Muscle of arm (tissue), 14 donors: ENCODE measurements around the gene SUV39H1. TPM values are rescaled to one million over a fixed set of nuclear protein-coding genes. Genes with fewer than 3 reads are reported as not detected.
"Not testable (repeated sequence)": the region's sequence is repeated elsewhere in the genome, so short reads cannot be mapped to it uniquely, and the experiment has no call there.

ENCODE experiments used
- DNase-seq: peaks from one replicate; pipeline ENCODE4 v3.0.0-alpha.2; 2013
- long read RNA-seq, 11 donors: transcript quantifications; one replicate each; lab custom pipeline, GENCODE V29; 2026
- polyA plus RNA-seq, 12 donors: library from polyadenylated mRNA; unstranded; fragments of 120-200 nt; gene quantifications; one replicate each; pipeline ENCODE4 v1.2.1, GENCODE V29; 2013; ENCODE audit not compliant: insufficient read length in 12 of 12

The SUV39H1 gene, protein sequence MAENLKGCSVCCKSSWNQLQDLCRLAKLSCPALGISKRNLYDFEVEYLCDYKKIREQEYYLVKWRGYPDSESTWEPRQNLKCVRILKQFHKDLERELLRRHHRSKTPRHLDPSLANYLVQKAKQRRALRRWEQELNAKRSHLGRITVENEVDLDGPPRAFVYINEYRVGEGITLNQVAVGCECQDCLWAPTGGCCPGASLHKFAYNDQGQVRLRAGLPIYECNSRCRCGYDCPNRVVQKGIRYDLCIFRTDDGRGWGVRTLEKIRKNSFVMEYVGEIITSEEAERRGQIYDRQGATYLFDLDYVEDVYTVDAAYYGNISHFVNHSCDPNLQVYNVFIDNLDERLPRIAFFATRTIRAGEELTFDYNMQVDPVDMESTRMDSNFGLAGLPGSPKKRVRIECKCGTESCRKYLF
- 10 to 100 TPM in 1 of 12 donors, 1 to 10 TPM in 10, not detected in 1; 3.0 to 21.7 (median 3.9) TPM for polyA plus RNA-seq
- long read RNA-seq, donor 1, partial matches to known transcripts, result 0 of 2 reads
- long read RNA-seq, donor 1, other reads (novel, unspliced or antisense), result 0 of 2 reads
- long read RNA-seq, donor 2, partial matches to known transcripts, result 5 of 6 reads
- long read RNA-seq, donor 2, other reads (novel, unspliced or antisense), result 0 of 6 reads
- long read RNA-seq, donor 3, result 0 reads
- long read RNA-seq, donor 4, result 0 reads
- long read RNA-seq, donor 5, partial matches to known transcripts, result 0 of 1 reads
- long read RNA-seq, donor 5, other reads (novel, unspliced or antisense), result 0 of 1 reads
- long read RNA-seq, donor 6, partial matches to known transcripts, result 0 of 4 reads
- long read RNA-seq, donor 6, other reads (novel, unspliced or antisense), result 0 of 4 reads
- long read RNA-seq, donor 7, result 0 reads
- long read RNA-seq, donor 8, partial matches to known transcripts, result 0 of 3 reads
- long read RNA-seq, donor 8, other reads (novel, unspliced or antisense), result 0 of 3 reads
- long read RNA-seq, donor 9, partial matches to known transcripts, result 0 of 1 reads
- long read RNA-seq, donor 9, other reads (novel, unspliced or antisense), result 0 of 1 reads
- long read RNA-seq, donor 10, result 0 reads
- long read RNA-seq, donor 11, partial matches to known transcripts, result 0 of 2 reads
- long read RNA-seq, donor 11, other reads (novel, unspliced or antisense), result 0 of 2 reads

DNA sequence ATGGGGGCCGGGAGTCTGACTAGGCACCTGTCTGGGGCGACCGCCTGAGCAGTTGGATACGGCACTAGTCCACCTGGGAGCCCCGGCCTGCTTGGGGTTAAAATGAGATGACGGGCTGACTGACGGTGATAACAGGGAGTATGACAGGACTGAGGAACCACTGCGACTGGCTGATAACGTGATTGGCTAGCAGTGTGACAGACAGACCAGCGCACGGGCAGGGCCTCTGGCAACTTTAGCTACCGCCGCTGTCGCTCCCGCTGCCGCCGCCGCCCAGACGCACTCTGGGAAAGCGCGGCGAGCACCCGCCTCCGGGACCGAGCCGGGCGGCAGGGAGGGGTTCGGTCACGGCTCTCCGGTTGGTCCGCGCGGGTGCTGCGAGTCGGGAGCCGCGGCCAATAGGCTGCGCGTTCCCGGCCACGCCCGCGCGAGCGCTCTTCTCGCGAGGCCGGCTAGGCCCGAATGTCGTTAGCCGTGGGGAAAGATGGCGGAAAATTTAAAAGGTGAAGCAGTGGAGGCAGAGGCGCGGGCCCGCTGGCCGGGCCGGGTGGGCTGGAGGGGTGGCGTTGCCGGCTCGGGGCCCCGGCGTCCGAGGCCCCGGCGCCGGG, at the start of gene SUV39H1:
SUV39H1 (plus strand) TSS at position 434 of the 608 bp plus-strand sequence; CDS start at position 485, 51 bp downstream.
- peak; percentile 88 for DNase-seq

GRCh38 chrX:48648336-48648751, 48.2 kb upstream of the SUV39H1 start:
- peak; percentile 36 for DNase-seq

DNA sequence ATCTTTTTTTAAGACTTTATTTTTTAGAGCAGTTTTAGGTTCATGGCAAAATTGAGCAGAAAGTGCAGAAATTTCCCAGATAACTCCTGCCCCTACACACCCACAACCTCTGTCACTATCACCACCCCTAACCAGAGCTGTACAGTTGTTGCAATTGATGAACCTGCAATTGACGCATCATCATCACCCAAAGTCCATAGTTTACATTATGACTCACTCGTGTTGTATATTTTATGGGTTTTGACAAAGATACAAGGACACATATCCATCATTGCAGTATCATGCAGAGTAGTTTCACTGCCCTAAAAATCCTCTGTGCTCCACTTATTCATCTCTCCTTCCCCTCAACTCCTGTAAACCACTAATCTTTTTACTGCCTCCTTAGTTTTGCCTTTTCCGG, 47.4 kb upstream of the SUV39H1 start:
- no peak for DNase-seq

DNA sequence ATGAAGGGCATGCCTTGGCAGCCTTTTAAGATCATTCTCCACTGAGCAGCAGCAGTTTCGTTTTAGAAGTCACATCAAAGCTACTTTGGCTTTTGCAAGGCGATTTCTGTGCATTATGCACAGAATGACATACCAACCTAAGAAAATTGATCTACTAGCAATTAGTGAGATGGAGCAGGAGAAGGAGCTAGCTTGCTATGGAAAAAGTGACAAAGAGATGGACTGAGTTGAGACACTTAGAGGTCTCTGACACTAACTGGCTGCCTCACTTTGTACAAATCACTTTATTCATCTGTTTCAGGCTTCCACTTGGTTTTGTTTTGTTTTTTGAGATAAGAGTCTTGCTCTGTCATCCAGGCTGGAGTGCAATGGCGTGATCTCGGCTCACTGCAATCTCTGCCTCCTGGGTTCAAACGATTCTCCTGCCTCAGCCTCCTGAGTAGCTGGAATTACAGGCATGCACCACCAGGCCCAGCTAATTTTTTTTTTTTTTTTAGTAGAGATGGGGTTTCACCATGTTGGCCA, 44.4 kb upstream of the SUV39H1 start:
- not testable (repeated sequence) for DNase-seq

GRCh38 chrX:48654746-48655145, 41.8 kb upstream of the SUV39H1 start:
- DNase-seq, result not testable (repeated sequence)

- not testable (repeated sequence) for DNase-seq
Observed at GRCh38 chrX:48659686-48660085, 36.8 kb upstream of the SUV39H1 start.

GRCh38 chrX:48663241-48663640, 33.3 kb upstream of the SUV39H1 start:
- no peak for DNase-seq

DNA sequence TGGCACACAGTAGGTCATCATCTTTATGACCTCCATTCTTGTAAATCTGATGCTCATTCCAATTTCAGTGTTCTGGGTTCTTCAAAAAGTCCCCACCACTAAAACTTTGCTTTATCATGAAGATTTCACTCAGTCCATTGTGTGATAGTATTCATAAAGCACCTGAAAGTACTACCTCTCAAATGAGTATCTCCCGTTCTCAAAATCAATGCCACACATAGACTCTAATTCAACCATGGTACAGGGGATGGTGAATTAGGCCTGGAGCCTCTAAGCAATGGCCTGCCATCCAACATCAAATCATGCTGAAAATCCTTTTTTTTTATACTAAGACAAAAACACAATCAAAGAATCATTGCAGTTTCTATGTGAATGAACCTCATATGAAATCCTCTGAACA, 32.4 kb upstream of the SUV39H1 start:
- DNase-seq, result no peak

DNA sequence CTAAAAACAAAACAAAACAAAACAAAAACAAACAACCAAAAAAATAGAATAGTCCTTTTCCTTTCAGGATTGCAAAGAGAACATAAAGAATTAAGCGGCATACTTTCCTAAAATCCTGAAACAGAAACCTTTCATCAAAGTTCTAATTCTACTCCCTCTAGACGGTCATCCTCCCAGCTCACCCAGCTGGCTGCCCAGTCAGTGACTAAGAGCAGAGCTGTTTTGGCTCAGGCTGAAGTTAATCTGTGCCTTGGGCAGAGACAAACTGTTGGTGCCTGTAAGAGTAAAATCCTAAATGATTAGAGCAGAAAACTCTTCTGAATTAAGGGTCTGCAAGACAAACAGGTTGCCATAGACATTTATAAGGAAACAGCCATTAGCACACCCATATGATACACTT, 30.5 kb upstream of the SUV39H1 start:
- DNase-seq, result no peak

GRCh38 chrX:48666649-48667048, 29.9 kb upstream of the SUV39H1 start:
- no peak for DNase-seq

DNA sequence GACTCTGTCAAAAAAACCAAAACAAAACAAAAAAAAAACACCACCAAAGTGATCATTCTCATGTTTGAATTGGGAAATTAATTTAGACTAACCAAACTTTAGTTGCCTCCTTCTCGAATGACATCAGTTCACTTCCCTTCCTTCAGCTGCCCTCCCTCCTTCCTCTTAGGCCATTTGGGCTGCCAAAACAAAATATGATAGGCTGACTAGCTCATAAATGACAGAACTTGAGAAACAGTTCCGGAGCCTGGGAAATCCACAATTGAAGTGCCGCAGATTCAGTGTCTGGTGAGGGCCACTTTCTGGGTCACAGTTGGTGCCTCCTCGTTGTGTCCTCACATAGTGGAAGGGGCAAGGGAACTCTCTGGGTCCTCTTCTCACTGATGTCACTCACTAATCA, 29.0 kb upstream of the SUV39H1 start:
- DNase-seq, result no peak

DNA sequence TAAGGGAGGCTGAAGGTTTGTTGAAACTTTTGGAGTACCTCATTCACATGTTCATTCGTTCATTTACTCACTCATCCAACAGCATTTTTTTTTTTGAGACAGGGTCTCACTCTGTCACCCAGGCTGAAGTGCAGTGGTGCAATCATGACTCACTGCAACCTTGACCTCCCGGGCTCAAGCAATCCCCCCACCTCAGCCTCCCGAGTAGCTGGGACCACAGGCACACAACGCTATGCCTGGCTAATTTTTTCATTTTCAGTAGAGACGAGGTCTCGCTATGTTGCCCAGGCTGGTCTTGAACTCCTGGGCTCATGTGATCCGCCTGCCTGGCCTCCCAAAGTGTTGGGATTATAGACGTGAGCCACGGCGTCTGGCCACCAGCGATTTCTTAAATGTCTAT, 28.3 kb upstream of the SUV39H1 start:
- not testable (repeated sequence) for DNase-seq

DNA sequence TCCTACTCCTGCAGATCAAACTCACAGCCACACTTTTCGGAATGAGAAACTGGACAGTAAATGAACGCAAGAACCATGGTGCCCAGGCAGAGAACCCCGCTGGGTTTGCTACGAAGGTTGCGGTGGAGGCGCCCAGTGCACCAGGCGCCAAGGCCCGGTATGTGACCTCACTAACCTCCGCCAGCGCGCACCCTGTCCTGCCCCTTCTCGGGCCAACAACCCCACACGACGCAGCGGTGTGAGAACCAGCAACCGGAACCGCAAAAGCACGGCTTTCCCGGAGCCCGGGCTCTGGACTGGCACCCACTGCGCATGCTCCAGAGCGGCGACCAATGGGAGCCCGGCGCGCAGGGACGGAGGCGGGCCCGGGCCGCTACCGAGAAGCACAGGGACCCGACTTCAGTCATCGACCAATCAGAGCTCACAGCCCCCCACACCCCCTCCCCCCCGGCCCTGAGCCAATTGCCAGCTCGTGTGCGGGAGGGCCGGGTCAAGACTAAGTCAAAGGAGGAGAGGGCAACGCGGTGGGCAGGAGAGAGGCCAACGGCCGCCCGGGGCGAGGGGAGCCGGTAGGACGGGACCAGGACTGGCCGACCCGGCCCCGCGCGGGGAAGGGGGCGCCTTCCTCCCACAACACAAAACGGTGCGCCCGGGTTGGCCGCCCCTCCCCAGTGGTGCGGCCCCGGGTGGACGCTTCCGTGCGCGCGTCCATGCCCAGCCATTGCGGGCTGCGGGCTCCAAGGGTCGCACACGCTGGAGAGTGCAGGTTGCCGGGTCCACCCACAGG, 20.2 kb upstream of the SUV39H1 start:
- DNase-seq, result peak; percentile 86

GRCh38 chrX:48676893-48677270, 19.7 kb upstream of the SUV39H1 start:
- no peak for DNase-seq

- no peak for DNase-seq
Observed at GRCh38 chrX:48677516-48677915, 19.0 kb upstream of the SUV39H1 start.

GRCh38 chrX:48680467-48680866, 16.1 kb upstream of the SUV39H1 start:
- DNase-seq, result not testable (repeated sequence)

GRCh38 chrX:48680925-48681324, 15.6 kb upstream of the SUV39H1 start:
- DNase-seq, result not testable (repeated sequence)

- no peak for DNase-seq
Observed at GRCh38 chrX:48681539-48682183, 14.9 kb upstream of the SUV39H1 start.

GRCh38 chrX:48682795-48683194, 13.7 kb upstream of the SUV39H1 start:
- DNase-seq, result not testable (repeated sequence)

DNA sequence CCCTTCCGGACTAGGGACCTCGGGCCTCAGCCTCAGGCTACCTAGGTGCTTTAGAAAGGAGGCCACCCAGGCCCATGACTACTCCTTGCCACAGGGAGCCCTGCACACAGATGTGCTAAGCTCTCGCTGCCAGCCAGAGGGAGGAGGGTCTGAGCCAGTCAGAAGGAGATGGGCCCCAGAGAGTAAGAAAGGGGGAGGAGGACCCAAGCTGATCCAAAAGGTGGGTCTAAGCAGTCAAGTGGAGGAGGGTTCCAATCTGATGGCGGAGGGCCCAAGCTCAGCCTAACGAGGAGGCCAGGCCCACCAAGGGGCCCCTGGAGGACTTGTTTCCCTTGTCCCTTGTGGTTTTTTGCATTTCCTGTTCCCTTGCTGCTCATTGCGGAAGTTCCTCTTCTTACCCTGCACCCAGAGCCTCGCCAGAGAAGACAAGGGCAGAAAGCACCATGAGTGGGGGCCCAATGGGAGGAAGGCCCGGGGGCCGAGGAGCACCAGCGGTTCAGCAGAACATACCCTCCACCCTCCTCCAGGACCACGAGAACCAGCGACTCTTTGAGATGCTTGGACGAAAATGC, 13.0 kb upstream of the SUV39H1 start, which contains the start of gene WAS:
WAS (plus strand) TSS at position 389 of the 572 bp plus-strand sequence; CDS start at position 444, 55 bp downstream.
- DNase-seq, result no peak
